Panc1 (cell line): ENCODE results near the gene MMRN2.

Source experiments
- POLR2AphosphoS5 ChIP-seq: IDR thresholded peaks from 2 replicates; pipeline ENCODE4 v1.6.1; 2012; ENCODE audit warnings: mild to moderate bottlenecking, low read depth, low read length, moderate library complexity
- TCF7L2 ChIP-seq: IDR thresholded peaks from 2 replicates; pipeline ENCODE4 v1.6.1; 2011; ENCODE audit warnings: mild to moderate bottlenecking, low read depth, low read length, inconsistent platforms
- TF ChIP-seq, protein P1 (sequence below): fragments of 450-650 bp; IDR thresholded peaks from 2 replicates; pipeline ENCODE4 v1.5.1; 2017; ENCODE audit warnings: mild to moderate bottlenecking
- TF ChIP-seq, protein P2 (sequence below), 2 experiments: IDR thresholded peaks; 2 replicates each; pipeline ENCODE4 v1.6.1; 2011 to 2012; ENCODE audit warnings: low read depth in 2 of 2, control low read depth in 1 of 2, low read length in 1 of 2, mild to moderate bottlenecking in 1 of 2, moderate library complexity in 1 of 2; ENCODE audit not compliant: insufficient read depth in 1 of 2

DNA sequence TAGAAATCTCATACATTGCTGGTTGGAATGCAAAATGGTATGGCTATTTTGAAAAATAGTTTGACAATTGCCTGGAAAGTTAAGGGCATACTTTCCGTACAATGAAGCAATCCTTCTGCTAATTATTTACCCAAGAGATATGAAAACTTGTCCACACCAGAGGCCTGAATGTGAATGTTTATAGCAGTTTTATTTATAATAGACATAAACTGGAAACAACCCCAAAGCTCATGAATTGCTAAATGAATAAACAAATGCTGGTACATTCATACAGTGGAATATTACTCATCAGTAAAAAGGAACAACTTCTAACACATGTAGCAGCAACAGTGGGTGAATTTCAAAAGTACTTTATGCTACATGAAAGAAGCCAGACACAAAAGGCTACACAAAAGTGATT lies 42.7 kb downstream of the MMRN2 start:
- TF ChIP-seq POLR2AphosphoS5 (no peak), TCF7L2 (no peak)
- TF ChIP-seq, protein P1, sequence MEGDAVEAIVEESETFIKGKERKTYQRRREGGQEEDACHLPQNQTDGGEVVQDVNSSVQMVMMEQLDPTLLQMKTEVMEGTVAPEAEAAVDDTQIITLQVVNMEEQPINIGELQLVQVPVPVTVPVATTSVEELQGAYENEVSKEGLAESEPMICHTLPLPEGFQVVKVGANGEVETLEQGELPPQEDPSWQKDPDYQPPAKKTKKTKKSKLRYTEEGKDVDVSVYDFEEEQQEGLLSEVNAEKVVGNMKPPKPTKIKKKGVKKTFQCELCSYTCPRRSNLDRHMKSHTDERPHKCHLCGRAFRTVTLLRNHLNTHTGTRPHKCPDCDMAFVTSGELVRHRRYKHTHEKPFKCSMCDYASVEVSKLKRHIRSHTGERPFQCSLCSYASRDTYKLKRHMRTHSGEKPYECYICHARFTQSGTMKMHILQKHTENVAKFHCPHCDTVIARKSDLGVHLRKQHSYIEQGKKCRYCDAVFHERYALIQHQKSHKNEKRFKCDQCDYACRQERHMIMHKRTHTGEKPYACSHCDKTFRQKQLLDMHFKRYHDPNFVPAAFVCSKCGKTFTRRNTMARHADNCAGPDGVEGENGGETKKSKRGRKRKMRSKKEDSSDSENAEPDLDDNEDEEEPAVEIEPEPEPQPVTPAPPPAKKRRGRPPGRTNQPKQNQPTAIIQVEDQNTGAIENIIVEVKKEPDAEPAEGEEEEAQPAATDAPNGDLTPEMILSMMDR = no peak
- TF ChIP-seq, protein P2, sequence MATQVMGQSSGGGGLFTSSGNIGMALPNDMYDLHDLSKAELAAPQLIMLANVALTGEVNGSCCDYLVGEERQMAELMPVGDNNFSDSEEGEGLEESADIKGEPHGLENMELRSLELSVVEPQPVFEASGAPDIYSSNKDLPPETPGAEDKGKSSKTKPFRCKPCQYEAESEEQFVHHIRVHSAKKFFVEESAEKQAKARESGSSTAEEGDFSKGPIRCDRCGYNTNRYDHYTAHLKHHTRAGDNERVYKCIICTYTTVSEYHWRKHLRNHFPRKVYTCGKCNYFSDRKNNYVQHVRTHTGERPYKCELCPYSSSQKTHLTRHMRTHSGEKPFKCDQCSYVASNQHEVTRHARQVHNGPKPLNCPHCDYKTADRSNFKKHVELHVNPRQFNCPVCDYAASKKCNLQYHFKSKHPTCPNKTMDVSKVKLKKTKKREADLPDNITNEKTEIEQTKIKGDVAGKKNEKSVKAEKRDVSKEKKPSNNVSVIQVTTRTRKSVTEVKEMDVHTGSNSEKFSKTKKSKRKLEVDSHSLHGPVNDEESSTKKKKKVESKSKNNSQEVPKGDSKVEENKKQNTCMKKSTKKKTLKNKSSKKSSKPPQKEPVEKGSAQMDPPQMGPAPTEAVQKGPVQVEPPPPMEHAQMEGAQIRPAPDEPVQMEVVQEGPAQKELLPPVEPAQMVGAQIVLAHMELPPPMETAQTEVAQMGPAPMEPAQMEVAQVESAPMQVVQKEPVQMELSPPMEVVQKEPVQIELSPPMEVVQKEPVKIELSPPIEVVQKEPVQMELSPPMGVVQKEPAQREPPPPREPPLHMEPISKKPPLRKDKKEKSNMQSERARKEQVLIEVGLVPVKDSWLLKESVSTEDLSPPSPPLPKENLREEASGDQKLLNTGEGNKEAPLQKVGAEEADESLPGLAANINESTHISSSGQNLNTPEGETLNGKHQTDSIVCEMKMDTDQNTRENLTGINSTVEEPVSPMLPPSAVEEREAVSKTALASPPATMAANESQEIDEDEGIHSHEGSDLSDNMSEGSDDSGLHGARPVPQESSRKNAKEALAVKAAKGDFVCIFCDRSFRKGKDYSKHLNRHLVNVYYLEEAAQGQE (IDR thresholded peaks at IDR 0.05; ENCODE audit: insufficient read depth in 1 of 2, low read depth in 2 of 2, low read length in 1 of 2) = no peak
